Prostate gland (tissue), 2 donors: ENCODE measurements around the gene ANKS3.

Experiments used
- CTCF ChIP-seq, 4 experiments: fragments of 200-600 bp in 2 of 4; fragments of 450-650 bp in 2 of 4; sonication (generic) in 2 of 4; IDR thresholded peaks; 1 replicate in 3 of 4; 2 replicates in 1 of 4; pipeline ENCODE4 v1.5.1; 2016 to 2019; ENCODE audit warnings: antibody characterized with exemption in 4 of 4, mild to moderate bottlenecking in 2 of 4, moderate library complexity in 2 of 4
- POLR2A ChIP-seq: fragments of 450-650 bp; IDR thresholded peaks from one replicate; pipeline ENCODE4 v1.6.1; 2016; ENCODE audit warnings: antibody characterized with exemption, mild to moderate bottlenecking
- POLR2AphosphoS5 ChIP-seq: sonication (generic); formaldehyde crosslinking; IDR thresholded peaks from one replicate; pipeline ENCODE4 v1.6.1; 2017; ENCODE audit warnings: antibody characterized with exemption

DNA sequence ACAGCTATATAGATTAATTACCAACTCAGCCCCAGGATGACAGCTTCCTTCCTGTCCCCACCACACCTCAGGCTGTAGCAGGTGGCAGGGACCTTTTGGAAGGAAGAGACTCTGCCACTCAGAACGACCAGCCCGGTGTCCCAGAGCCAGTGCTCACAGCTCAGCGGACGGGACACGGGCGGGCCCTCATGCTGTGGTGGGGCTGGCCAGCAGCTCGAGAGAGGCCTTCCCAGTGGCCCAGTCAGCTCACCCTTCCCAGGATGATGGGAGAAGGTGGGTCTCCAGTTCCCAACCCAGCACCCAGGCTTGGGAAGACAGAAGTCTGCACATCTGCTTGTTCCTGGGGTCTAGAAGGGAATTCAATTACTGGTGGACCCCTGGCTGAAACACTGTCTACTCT lies 30.2 kb downstream of the ANKS3 start:
- no peak for TF ChIP-seq CTCF (IDR thresholded peaks at IDR 0.05)
- no peak for TF ChIP-seq POLR2A
- TF ChIP-seq POLR2AphosphoS5, result no peak
